Stomach (tissue), 9 donors: ENCODE measurements around the gene GRK3. TPM values are rescaled to one million over a fixed set of nuclear protein-coding genes. Genes with fewer than 3 reads are reported as not detected.

Source experiments
- DNase-seq, 2 donors: peaks; one replicate each; pipeline versions ENCODE4 v3.0.0 to v3.0.0-alpha.2; 2013 to 2019
- H3K27ac ChIP-seq, 5 donors: fragments of 200-600 bp in 4 of 5; sonication (generic) in 4 of 5; one replicate each; pipeline ENCODE4 v1.5.1; 2013 to 2019; ENCODE audit warnings: mild to moderate bottlenecking in 1 of 5, moderate library complexity in 1 of 5
- H3K27me3 ChIP-seq, 3 donors: fragments of 200-600 bp; sonication (generic); one replicate each; pipeline ENCODE4 v1.5.1; 2017 to 2019; ENCODE audit warnings: mixed run types in 1 of 3
- H3K36me3 ChIP-seq, 4 donors: fragments of 200-600 bp; sonication (generic); 1 replicate in 3 of 4; 2 replicates in 1 of 4; pipeline ENCODE4 v1.5.1; 2016 to 2019
- H3K4me1 ChIP-seq, 4 donors: fragments of 200-600 bp; sonication (generic); one replicate each; pipeline ENCODE4 v1.5.1; 2016 to 2019
- H3K4me3 ChIP-seq, 4 donors: fragments of 200-600 bp; sonication (generic) in 3 of 4; one replicate each; pipeline ENCODE4 v1.5.1; 2016 to 2019; ENCODE audit warnings: mild to moderate bottlenecking in 1 of 4
- H3K9me3 ChIP-seq, 4 donors: fragments of 200-600 bp; sonication (generic); one replicate each; pipeline ENCODE4 v1.5.1; 2016 to 2019
- EP300 ChIP-seq: sonication (generic); formaldehyde crosslinking; IDR thresholded peaks from one replicate; pipeline ENCODE4 v1.6.1; 2017; ENCODE audit warnings: antibody characterized with exemption
- POLR2A ChIP-seq, 4 donors: fragments of 450-650 bp; IDR thresholded peaks; one replicate each; pipeline ENCODE4 v1.6.1; 2016; ENCODE audit warnings: antibody characterized with exemption in 4 of 4, control low read depth in 2 of 4, mild to moderate bottlenecking in 1 of 4, moderate library complexity in 1 of 4
- POLR2AphosphoS5 ChIP-seq, 3 donors: sonication (generic); formaldehyde crosslinking; IDR thresholded peaks; one replicate each; pipeline ENCODE4 v1.6.1; 2016; ENCODE audit warnings: antibody characterized with exemption in 3 of 3
- WGBS, 5 donors: extraction: QIAGEN DNeasy Blood & Tissue Kit in 3 of 5; methylation state at CpG; one replicate each; pipeline versions ENCODE4 v1.1.5 to v1.1.7; 2013 to 2018; 5-methylcytosine and 5-hydroxymethylcytosine counted together
- intact Hi-C: fragments of 100-400 bp; cut with DNase I; formaldehyde crosslinking; loops from one replicate; pipeline ENCODE4 v1.15.1; 2023; ENCODE audit warnings: low total_unique reads
- polyA plus RNA-seq, 3 donors: library from polyadenylated mRNA; stranded (reverse); fragments of 200-250 nt; gene quantifications; one replicate each; pipeline ENCODE4 v1.2.3, GENCODE V29; 2013
- total RNA-seq, 5 donors: library from RNA; depleted of rRNA; stranded (reverse); fragments of >200 nt; gene quantifications; one replicate each; pipeline versions ENCODE4 v1.1.0 to v1.2.3, GENCODE V29; 2014 to 2016
- TF ChIP-seq, protein P1 (sequence below), 7 experiments: fragments of 450-650 bp in 4 of 7; fragments of 200-600 bp in 3 of 7; sonication (generic) in 3 of 7; IDR thresholded peaks; one replicate each; pipeline ENCODE4 v1.5.1; 2016 to 2019; ENCODE audit warnings: antibody characterized with exemption in 7 of 7, control low read depth in 2 of 7, mild to moderate bottlenecking in 1 of 7
- donor health status: healthy with polysubstance abuse.
- donor health status: Bipolar disorder and iron deficiency.
- donor health status: healthy.

GRK3 gene
- total and polyA plus RNA-seq, 8 donors: 0.87 to 29.5 (median 4.1) TPM

DNA sequence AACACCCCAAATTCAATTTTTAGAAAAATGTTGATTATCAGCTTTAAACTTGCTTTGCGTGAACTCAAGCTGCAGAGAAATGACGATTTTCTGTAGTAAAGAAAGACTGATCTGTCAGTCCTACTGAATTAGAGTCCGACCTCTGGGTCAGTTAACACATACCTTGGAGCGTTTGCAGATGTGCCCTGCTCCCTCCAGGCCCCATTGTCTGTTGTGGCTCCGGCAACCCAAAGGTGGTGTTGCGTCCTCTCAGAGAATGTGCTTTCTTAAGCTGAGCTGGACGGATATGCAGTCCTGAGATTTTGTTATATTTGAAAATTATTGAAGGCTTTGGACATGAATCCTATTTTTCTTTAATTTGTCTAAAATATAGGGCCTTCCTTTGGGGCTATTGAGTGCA lies 146.0 kb downstream of the GRK3 start:
- H3K4me1 ChIP-seq: no peaks in the 10 kb centered on the region
- intact Hi-C loops: no loop called here
- no peak overlapping the region for H3K4me3 ChIP-seq
- TF ChIP-seq, protein P1, sequence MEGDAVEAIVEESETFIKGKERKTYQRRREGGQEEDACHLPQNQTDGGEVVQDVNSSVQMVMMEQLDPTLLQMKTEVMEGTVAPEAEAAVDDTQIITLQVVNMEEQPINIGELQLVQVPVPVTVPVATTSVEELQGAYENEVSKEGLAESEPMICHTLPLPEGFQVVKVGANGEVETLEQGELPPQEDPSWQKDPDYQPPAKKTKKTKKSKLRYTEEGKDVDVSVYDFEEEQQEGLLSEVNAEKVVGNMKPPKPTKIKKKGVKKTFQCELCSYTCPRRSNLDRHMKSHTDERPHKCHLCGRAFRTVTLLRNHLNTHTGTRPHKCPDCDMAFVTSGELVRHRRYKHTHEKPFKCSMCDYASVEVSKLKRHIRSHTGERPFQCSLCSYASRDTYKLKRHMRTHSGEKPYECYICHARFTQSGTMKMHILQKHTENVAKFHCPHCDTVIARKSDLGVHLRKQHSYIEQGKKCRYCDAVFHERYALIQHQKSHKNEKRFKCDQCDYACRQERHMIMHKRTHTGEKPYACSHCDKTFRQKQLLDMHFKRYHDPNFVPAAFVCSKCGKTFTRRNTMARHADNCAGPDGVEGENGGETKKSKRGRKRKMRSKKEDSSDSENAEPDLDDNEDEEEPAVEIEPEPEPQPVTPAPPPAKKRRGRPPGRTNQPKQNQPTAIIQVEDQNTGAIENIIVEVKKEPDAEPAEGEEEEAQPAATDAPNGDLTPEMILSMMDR (IDR thresholded peaks at IDR 0.05): no peak
- TF ChIP-seq POLR2A (IDR thresholded peaks at IDR 0.05) (no peak), EP300 (no peak), POLR2AphosphoS5 (IDR thresholded peaks at IDR 0.05) (no peak)
- H3K27me3 ChIP-seq: no peaks in the 10 kb centered on the region
- peaks cover 0 to 30% (median 13%) of the 10 kb centered on the region in 4 donors for H3K36me3 ChIP-seq
- no peaks in the 10 kb centered on the region for H3K9me3 ChIP-seq
- WGBS, 5 donors: 86 to 93% (median 90%) methylated on average over 7 of the region's 7 CpGs
- no peak for DNase-seq
- H3K27ac ChIP-seq: no peak overlapping the region

DNA sequence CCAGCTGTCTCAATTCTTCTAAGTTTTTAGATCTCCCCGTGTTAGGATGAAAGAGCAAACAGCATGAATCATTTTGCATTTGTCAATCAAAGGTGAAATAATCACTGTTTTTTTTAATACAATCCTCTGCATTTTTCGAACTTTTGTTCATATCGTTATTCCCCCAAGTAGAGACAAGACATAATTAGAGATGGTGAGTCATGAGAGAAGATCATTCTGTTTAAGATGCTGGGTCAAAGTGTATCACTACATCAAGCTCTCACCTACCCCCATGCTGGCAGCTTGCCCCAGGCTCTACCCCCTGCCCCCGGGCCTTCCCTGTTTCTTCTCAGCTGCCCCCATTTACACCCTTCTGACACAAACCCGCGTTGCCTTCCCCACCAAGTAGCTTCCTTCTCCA lies 147.0 kb downstream of the GRK3 start:
- no peak for DNase-seq
- no peak for TF ChIP-seq POLR2A (IDR thresholded peaks at IDR 0.05)
- no peak for TF ChIP-seq EP300
- no peak for TF ChIP-seq POLR2AphosphoS5 (IDR thresholded peaks at IDR 0.05)
- TF ChIP-seq, protein P1 (IDR thresholded peaks at IDR 0.05): no peak
- H3K9me3 ChIP-seq: no peaks in the 10 kb centered on the region
- no peaks in the 10 kb centered on the region for H3K4me1 ChIP-seq
- no peak overlapping the region for H3K27ac ChIP-seq
- WGBS, 5 donors: 78 to 85% (median 81%) methylated on average over 6 of the region's 6 CpGs
- intact Hi-C loops: no loop called here
- no peaks in the 10 kb centered on the region for H3K27me3 ChIP-seq
- no peak overlapping the region for H3K4me3 ChIP-seq
- peaks cover 0 to 37% (median 13%) of the 10 kb centered on the region in 4 donors for H3K36me3 ChIP-seq

DNA sequence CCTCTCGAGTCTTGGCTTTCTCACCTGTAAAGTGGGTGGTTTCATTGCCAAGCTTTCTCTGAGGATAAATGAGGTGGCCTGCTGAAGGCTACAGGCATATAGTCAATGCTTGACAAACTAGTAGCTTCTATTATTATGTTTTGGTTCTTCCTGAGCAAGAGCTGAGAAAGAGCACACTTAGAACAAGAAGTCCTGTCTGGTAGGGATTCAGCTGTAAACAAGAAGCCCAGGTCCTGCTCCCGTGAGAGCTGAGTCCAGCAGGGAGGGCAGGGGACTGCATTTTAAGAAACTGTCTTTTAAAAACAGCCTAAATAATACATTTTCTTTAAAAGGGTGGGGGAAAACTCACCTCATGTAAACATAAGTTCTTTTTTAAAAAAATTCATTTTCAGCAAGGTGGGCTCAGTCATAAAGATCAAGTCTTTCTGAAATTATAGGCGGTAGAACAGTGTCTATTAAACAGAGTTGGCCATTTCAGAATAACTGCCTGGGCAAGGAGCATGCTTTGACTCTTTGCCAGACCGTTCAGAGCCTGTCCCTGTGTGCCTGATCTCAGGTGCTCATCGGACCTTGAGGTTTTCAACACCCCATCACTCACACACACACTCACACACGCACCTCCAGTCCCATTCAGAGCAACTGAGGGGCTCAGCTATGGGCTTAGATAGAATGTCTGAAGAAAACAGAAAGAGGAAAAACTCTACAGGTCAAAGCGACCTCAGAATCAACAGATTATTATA lies 148.4 kb downstream of the GRK3 start:
- intact Hi-C loops: no loop called here
- TF ChIP-seq EP300: no peak
- TF ChIP-seq POLR2A (IDR thresholded peaks at IDR 0.05): no peak
- no peak for TF ChIP-seq POLR2AphosphoS5 (IDR thresholded peaks at IDR 0.05)
- TF ChIP-seq, protein P1 (IDR thresholded peaks at IDR 0.05): no peak
- DNase-seq: no peak
- H3K9me3 ChIP-seq: no peaks in the 10 kb centered on the region
- H3K4me1 ChIP-seq: no peaks in the 10 kb centered on the region
- H3K4me3 ChIP-seq: no peak overlapping the region
- no peak overlapping the region for H3K27ac ChIP-seq
- no peaks in the 10 kb centered on the region for H3K27me3 ChIP-seq
- H3K36me3 ChIP-seq: peaks cover 0 to 29% (median 10%) of the 10 kb centered on the region in 4 donors
- 88 to 92% (median 91%) methylated on average over 7 of the region's 7 CpGs for WGBS, 5 donors

DNA sequence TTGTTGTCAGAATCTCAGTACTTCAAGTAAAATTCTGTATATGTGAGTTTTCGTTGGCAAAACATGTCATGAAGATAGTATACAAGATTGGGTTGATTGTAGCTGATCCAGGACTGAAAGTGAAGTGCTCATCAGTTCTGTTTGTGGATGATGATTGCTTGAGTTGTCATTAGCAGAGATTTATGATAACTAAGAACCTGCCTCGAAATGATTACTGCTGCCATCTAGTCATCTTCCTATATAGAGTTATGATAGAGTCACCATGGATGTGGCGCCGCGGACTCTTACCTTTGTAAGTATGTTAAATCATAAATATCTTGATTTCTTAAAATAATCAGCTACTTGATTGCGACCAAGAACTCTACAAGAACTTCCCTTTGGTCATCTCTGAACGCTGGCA lies 149.6 kb downstream of the GRK3 start:
- intact Hi-C loops: no loop called here
- Histone ChIP-seq H3K27ac (no peak overlapping the region), H3K36me3 (peaks cover 0 to 22% (median 10%) of the 10 kb centered on the region in 4 donors), H3K27me3 (no peaks in the 10 kb centered on the region), H3K9me3 (no peaks in the 10 kb centered on the region), H3K4me1 (no peaks in the 10 kb centered on the region), H3K4me3 (no peak overlapping the region)
- TF ChIP-seq POLR2A (IDR thresholded peaks at IDR 0.05) (no peak), EP300 (no peak), POLR2AphosphoS5 (IDR thresholded peaks at IDR 0.05) (no peak)
- TF ChIP-seq, protein P1 (IDR thresholded peaks at IDR 0.05): no peak
- 88 to 97% (median 93%) methylated on average over 7 of the region's 7 CpGs for WGBS, 5 donors
- no peak for DNase-seq
